OCI-LY3 (cell line): ENCODE results near the gene SLC25A39.

Experiments used
- H2AFZ ChIP-seq: fragments of 200-600, 300-600 bp; shearing (Covaris generic); 2 replicates; pipeline ENCODE4 v1.6.0; 2014; ENCODE audit warnings: antibody characterized with exemption, low read depth, low read length
- H3K27ac ChIP-seq: fragments of 200-600, 300-600 bp; sonication (generic); 2 replicates; pipeline ENCODE4 v1.5.1; 2014; ENCODE audit warnings: mild to moderate bottlenecking, low read length, moderate library complexity, mixed read lengths
- H3K27me3 ChIP-seq: fragments of 200-600, 300-600 bp; sonication (generic); 2 replicates; pipeline ENCODE4 v1.6.1; 2014; ENCODE audit warnings: low read depth, low read length, mixed read lengths
- H3K36me3 ChIP-seq: fragments of 200-600, 300-600 bp; sonication (generic); replicated peaks from 2 replicates; pipeline ENCODE3; 2014; ENCODE audit warnings: low read depth, low read length, mixed read lengths
- H3K4me1 ChIP-seq: fragments of 300-600, 200-600 bp; sonication (generic); 2 replicates; pipeline ENCODE4 v1.6.1; 2014; ENCODE audit warnings: low read length, mixed read lengths
- H3K4me2 ChIP-seq: fragments of 200-600, 300-600 bp; sonication (generic); 2 replicates; pipeline ENCODE4 v1.6.1; 2014; ENCODE audit warnings: low read length, mixed read lengths
- H3K4me3 ChIP-seq: fragments of 300-600, 200-600 bp; sonication (generic); 2 replicates; pipeline ENCODE4 v1.5.1; 2014; ENCODE audit warnings: antibody characterized with exemption, mild to moderate bottlenecking, low read length, moderate library complexity
- H3K79me2 ChIP-seq: fragments of 300-600, 200-600 bp; shearing (Covaris generic); 2 replicates; pipeline ENCODE4 v1.6.1; 2014; ENCODE audit warnings: mild to moderate bottlenecking, low read length, mixed read lengths
- H3K9ac ChIP-seq: fragments of 300-600, 200-600 bp; shearing (Covaris generic); 2 replicates; pipeline ENCODE4 v1.6.0; 2014; ENCODE audit warnings: mild to moderate bottlenecking, low read length, moderate library complexity
- H3K9me3 ChIP-seq: fragments of 200-600, 300-600 bp; shearing (Covaris generic); 2 replicates; pipeline ENCODE4 v1.6.1; 2014; ENCODE audit warnings: low read length, mixed read lengths; ENCODE audit not compliant: insufficient read depth
- H4K20me1 ChIP-seq: fragments of 200-600, 300-600 bp; sonication (generic); 2 replicates; pipeline ENCODE4 v1.6.1; 2016; ENCODE audit warnings: low read length, mixed read lengths; ENCODE audit not compliant: insufficient read depth
- EZH2phosphoT487 ChIP-seq: fragments of 200-600 bp; shearing (Covaris generic); IDR thresholded peaks from 2 replicates; pipeline ENCODE4 v1.6.1; 2018; ENCODE audit warnings: antibody characterized with exemption, mixed run types, low read depth
- TF ChIP-seq, protein P1 (sequence below): fragments of 200-600, 300-600 bp; sonication (generic); IDR thresholded peaks from 2 replicates; pipeline ENCODE4 v1.5.1; 2014; ENCODE audit warnings: antibody characterized with exemption, low read length, low read depth

Gene SLC25A39

DNA sequence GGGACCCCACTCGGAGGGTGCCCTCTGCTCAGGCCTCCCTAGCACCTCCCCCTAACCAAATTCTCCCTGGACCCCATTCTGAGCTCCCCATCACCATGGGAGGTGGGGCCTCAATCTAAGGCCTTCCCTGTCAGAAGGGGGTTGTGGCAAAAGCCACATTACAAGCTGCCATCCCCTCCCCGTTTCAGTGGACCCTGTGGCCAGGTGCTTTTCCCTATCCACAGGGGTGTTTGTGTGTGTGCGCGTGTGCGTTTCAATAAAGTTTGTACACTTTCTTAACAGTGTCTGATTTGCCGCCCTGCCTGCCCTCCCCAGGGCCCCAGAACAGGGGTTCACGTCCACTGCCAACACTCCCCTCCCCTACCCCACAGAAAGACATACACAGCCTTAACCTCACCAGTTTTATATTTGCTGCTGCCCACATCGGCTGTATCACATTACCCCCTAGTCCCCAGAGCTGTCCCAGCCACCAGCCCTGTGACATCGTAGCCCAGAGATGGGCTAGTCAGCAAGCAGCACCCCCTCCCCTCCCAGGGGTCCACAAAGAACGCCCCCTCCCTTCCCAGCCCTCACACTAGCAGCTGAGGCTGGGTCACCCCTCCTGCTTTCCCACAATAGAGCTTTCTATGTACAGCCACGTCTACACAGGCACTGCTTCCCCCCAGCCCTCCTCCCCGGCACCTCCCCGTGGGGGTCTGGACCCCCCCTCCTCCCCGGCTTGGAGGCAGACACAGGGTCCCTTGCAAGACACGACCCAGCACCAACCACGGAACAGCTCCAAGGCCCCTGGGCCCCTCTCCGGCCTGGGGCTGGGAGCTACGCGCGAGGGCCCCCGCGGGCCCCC, 28.4 kb upstream of the SLC25A39 start:
- Histone ChIP-seq H3K4me3 (peak overlapping the region; percentile 82), H3K36me3 (peaks cover 41% of the 10 kb centered on the region), H3K27me3 (no peaks in the 10 kb centered on the region), H3K9me3 (no peaks in the 10 kb centered on the region), H3K4me1 (peaks cover 30% of the 10 kb centered on the region), H3K4me2 (peak overlapping the region; percentile 88), H3K9ac (peak overlapping the region; percentile 62), H3K27ac (no peak overlapping the region), H3K79me2 (peaks cover 14% of the 10 kb centered on the region), H4K20me1 (peaks cover 8% of the 10 kb centered on the region; the same call in 1 of the 2 replicates), H2AFZ (no peak overlapping the region)
- TF ChIP-seq, protein P1, sequence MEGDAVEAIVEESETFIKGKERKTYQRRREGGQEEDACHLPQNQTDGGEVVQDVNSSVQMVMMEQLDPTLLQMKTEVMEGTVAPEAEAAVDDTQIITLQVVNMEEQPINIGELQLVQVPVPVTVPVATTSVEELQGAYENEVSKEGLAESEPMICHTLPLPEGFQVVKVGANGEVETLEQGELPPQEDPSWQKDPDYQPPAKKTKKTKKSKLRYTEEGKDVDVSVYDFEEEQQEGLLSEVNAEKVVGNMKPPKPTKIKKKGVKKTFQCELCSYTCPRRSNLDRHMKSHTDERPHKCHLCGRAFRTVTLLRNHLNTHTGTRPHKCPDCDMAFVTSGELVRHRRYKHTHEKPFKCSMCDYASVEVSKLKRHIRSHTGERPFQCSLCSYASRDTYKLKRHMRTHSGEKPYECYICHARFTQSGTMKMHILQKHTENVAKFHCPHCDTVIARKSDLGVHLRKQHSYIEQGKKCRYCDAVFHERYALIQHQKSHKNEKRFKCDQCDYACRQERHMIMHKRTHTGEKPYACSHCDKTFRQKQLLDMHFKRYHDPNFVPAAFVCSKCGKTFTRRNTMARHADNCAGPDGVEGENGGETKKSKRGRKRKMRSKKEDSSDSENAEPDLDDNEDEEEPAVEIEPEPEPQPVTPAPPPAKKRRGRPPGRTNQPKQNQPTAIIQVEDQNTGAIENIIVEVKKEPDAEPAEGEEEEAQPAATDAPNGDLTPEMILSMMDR = no peak
- no peak for TF ChIP-seq EZH2phosphoT487

DNA sequence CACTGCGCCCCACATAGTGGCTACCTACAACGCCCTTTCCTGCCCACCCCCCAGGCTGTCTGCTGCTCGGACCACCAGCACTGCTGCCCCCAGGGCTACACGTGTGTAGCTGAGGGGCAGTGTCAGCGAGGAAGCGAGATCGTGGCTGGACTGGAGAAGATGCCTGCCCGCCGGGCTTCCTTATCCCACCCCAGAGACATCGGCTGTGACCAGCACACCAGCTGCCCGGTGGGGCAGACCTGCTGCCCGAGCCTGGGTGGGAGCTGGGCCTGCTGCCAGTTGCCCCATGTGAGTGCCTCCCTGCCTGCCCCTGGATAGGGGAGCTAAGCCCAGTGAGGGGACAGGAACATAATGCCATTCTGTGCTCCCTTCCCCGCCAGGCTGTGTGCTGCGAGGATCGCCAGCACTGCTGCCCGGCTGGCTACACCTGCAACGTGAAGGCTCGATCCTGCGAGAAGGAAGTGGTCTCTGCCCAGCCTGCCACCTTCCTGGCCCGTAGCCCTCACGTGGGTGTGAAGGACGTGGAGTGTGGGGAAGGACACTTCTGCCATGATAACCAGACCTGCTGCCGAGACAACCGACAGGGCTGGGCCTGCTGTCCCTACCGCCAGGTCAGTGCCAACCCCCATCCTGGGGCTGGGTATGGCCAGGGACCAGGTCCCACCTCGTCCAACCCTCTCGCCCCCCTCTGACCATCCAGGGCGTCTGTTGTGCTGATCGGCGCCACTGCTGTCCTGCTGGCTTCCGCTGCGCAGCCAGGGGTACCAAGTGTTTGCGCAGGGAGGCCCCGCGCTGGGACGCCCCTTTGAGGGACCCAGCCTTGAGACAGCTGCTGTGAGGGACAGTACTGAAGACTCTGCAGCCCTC, 27.6 kb upstream of the SLC25A39 start:
- peaks cover 41% of the 10 kb centered on the region for H3K36me3 ChIP-seq

DNA sequence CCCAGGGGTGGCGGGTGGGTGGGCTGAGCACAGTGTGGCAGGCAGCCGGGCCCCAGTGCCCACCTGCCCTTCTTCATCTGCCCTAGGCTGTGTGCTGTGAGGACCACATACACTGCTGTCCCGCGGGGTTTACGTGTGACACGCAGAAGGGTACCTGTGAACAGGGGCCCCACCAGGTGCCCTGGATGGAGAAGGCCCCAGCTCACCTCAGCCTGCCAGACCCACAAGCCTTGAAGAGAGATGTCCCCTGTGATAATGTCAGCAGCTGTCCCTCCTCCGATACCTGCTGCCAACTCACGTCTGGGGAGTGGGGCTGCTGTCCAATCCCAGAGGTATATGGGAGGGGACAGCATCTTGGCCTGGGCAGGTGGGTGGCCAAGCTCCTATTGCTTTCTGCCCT, 26.8 kb upstream of the SLC25A39 start:
- Histone ChIP-seq H3K4me3 (no peak overlapping the region), H3K79me2 (peaks cover 17% of the 10 kb centered on the region), H3K27ac (no peak overlapping the region), H3K4me1 (peaks cover 45% of the 10 kb centered on the region), H3K4me2 (no peak overlapping the region), H3K27me3 (no peaks in the 10 kb centered on the region), H4K20me1 (peaks cover 8% of the 10 kb centered on the region; the same call in 1 of the 2 replicates), H2AFZ (no peak overlapping the region), H3K9me3 (no peaks in the 10 kb centered on the region), H3K36me3 (peaks cover 43% of the 10 kb centered on the region), H3K9ac (no peak overlapping the region)
- no peak for TF ChIP-seq EZH2phosphoT487
- TF ChIP-seq, protein P1 = no peak

More for the DNA sequence above, 27.6 kb upstream of the SLC25A39 start:
- Histone ChIP-seq H3K4me1 (peaks cover 38% of the 10 kb centered on the region), H3K4me2 (no peak overlapping the region; the same call in 1 of the 2 replicates), H3K27me3 (no peaks in the 10 kb centered on the region), H2AFZ (no peak overlapping the region), H4K20me1 (peaks cover 8% of the 10 kb centered on the region; the same call in 1 of the 2 replicates), H3K79me2 (peaks cover 14% of the 10 kb centered on the region), H3K9me3 (no peaks in the 10 kb centered on the region), H3K9ac (no peak overlapping the region), H3K27ac (no peak overlapping the region), H3K4me3 (no peak overlapping the region)
- TF ChIP-seq, protein P1 = no peak
- TF ChIP-seq EZH2phosphoT487 = no peak
